SK-MEL-5 (cell line): ENCODE measurements around the gene CDKN2B-AS1. TPM values are rescaled to one million over a fixed set of nuclear protein-coding genes. Genes with fewer than 3 reads are reported as not detected.

ENCODE experiments used
- DNase-seq: peaks from one replicate; pipeline ENCODE4 v3.0.0-alpha.2; 2016; ENCODE audit warnings: low read depth, low spot score
- in situ Hi-C: cut with HindIII; loops from 2 replicates; pipeline ENCODE4 v1.10.0; 2016; ENCODE audit warnings: low sequenced_read_pairs, high pct_unique_total_duplicates, low pct_unique_long_range_greater_than_20kb
- total RNA-seq: library from RNA; depleted of rRNA; stranded (reverse); fragments of >200 nt; shearing (Covaris generic); gene quantifications from 2 replicates; pipeline ENCODE4 v1.2.3, GENCODE V29; 2014

Gene CDKN2B-AS1
- total RNA-seq, 1 experiment from 2014 or later, result not detected

DNA sequence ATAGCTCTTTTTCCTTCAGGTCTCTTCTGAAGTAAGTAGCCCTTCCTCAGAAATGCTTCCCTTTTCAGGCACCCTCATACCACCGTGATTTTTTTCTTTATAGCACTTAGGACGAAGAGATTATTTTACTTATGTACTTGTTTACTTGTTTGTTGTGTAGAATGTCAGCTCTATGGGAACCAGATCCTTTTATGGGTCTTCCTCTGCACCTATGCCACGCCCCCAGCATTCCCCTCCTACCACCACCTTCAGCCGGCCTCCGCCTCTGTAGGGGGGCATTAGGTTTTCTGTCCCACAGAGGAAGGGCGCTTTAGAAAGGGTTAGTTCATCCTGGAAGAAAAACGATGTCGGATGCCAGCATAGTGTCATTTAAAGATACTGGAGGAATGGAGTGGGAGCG is 1.8 kb downstream of the CDKN2B-AS1 start:
- in situ Hi-C loops, result no loop called here
- DNase-seq, result no peak

DNA sequence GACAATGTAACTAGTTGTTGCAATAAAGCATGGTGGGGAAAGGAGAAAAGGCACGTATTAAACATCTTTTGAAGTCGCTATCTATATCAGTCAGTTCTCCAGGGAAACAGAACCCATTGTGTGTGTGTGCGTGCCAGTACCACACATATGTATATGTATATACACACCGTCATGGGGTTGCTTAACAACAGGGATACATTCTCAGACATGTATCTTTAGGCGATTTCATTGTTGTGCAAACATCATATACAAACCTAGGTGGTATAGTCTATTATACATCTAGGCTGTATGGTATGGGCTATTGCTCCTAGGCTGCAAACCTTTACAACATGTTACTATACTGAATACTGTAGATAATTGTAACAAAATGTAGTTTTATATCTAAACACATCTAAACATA is 2.3 kb downstream of the CDKN2B-AS1 start:
- DNase-seq, result no peak
- in situ Hi-C loops, result no loop called here

DNA sequence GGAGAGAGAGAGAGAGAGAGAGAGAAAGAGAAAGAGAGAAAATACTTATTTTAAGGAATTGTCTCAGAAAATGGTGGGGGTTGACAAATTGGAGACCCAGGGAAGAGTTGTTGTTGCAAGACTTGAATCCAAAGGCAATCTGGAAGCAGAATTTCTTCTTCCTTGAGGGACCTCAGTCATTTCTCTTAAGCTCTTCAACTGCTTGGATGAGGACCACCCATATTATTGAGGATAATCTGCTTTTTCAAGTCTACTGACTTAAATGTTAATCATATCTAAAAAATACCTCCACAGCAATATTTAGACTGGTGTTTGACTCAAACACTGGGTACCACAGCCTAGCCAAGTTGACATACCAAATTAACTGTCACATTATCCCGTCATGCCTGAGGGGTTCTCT is 2.9 kb downstream of the CDKN2B-AS1 start:
- in situ Hi-C loops, result no loop called here
- no peak for DNase-seq

DNA sequence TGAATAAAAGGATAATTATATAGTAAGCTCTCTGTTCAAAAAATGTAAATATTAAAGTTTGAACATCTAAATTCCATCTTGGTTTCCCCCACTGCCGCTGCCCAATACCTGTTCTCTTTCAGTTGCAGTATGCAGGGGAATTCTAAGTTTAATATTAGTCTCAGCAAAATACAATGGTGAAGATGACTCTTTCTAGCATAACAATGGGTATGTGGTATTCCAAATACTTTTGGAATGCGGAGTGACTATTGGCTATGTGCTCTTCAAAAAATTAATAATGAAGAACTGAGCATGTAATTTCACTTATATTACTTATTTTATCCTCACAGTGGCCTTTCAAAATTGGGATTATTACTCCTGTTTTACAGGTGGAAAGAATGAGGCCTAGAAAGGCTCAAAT is 3.4 kb downstream of the CDKN2B-AS1 start:
- no peak for DNase-seq
- in situ Hi-C loops, result no loop called here

DNA sequence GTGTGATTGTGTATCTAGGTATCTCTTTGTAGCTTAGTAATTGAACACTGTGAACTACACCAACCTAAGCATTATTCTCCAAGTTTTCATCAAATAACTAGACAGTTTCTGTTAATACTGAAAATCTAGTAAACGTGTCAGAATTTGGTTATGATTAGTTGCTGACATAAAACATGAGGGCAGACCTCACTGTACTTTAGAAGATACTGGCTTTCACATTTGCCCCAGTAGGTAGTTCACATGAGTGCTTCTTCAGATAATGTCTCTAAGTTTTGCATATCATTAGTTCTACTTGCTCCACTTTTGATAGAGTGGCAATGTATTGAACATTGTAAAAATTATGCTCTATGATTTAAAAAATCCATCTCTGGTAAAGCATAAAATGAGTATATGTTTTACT is 7.4 kb downstream of the CDKN2B-AS1 start:
- in situ Hi-C loops, result no loop called here
- DNase-seq, result no peak

DNA sequence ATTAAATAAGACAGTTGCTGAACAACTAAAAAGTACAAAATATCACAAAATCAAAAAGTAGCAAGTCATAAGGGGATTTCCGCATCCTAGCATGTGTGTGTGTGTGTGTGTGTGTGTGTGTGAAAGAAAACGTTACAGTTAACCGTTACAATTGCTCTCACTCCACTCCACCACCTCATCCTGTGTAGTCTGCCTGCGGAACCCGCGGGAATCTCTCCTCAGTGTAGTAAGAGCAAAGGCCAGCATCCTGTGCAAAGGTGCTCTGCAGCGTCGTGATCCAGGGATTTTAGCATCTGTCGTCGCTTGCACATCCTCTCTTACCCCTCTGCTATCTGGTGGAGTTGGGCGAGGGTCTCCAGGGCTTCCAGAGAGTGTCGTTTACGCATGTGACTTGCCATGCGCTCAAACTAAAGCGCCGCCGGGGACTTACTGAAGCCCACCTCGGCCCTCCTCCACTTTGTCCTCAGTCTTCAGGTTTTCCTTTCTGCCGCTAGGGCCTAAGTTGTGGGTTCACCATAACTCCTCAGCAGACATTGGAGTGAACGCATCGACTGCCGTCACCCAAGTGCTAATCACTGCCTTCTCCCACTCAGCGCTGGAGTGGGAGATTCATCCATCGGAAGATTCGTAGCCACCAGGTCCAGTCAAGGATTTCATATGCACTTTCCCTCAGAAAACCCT is 10.6 kb downstream of the CDKN2B-AS1 start:
- in situ Hi-C loops, result no loop called here
- no peak for DNase-seq

DNA sequence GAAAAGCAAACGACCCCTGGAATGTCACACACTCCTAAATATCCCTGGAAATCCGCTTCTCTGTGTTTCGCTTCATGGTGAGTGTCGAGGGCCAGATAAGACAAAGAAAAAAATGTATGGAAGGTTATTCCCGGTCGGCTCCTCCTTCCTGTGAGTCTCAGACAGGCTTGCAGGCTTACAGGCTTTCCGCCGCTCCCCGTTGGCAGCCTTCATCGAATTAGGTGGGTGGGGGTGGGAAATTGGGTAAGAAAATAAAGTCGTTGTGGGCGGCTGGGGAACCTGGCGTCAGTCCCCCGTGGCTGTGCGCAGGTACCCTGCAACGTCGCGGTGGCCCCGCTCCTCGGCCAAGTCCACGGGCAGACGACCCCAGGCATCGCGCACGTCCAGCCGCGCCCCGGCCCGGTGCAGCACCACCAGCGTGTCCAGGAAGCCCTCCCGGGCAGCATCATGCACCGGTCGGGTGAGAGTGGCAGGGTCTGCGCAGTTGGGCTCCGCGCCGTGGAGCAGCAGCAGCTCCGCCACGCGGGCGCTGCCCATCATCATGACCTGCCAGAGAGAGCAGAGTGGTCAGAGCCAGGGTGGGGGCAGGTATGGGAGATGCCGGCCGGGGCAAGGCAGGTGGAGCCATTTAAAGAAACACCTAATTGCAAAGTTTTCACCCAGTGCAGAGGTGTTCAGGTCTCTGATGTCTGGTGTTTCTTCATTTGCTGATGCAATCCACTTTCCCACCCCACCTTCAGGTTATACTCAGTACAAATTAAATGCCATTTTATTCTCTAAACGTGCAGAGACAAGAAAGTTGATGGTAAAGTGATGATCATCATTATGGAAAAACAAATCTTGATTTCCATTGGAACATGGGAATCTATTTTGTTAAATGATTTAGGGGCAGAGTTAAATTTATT is 11.4 kb downstream of the CDKN2B-AS1 start:
- in situ Hi-C loops, result no loop called here
- no peak for DNase-seq

DNA sequence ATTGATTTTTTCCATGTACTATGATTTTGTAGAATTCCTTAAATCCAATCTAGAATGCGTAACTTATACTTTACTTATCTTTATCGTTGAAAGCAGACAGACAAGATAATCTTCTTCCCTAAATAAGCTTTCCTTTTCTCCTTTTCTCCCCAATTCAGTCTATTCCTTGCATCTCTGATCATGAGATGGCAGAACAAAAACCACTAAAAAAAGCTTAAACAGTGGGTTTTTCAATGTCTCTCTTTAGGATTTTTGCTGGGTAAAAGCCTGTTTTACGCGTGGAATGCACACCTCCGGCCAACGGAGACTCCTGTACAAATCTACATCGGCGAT is 13.8 kb downstream of the CDKN2B-AS1 start:
- DNase-seq, result no peak
- in situ Hi-C loops, result no loop called here

DNA sequence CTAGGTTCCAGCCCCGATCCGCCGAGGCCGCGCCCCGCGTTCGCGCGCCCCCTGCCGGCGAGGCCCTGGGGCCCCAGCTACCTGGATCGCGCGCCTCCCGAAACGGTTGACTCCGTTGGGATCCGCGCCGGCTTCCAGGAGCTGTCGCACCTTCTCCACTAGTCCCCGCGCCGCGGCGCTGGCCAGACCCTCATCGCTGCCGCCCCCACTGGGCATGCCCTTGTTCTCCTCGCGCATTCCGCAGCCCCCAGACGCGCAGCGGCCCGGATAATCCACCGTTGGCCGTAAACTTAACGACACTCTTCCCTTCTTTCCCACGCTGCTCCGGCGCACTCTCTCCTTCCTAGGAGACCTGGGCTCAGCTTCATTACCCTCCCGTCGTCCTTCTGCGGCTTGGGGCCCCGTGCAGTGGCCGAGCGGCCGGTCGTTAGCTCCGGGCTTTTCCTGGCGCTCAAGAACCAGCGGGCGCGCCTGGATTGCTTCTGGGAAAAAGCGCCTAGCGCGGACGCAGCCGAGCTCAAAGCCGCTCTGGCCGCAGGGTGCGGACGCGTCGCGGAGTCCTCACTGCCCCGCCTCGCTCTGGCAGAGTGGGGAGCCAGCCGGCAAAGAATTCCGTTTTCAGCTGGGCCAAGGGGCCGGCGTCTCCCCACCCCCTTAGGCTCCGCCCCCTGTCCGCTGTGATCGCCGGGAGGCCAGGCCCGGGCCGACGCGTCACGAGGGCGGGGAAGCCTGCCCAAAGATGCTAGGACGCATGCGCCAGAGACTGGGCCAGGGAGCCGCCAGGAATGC is 14.3 kb downstream of the CDKN2B-AS1 start, which contains the start of gene CDKN2B:
Gene CDKN2B (minus strand): TSS at position 589 of the 789 bp plus-strand sequence. CDS start 352 bp downstream, at position 237.
- DNase-seq, result no peak
- in situ Hi-C loops, result no loop called here

DNA sequence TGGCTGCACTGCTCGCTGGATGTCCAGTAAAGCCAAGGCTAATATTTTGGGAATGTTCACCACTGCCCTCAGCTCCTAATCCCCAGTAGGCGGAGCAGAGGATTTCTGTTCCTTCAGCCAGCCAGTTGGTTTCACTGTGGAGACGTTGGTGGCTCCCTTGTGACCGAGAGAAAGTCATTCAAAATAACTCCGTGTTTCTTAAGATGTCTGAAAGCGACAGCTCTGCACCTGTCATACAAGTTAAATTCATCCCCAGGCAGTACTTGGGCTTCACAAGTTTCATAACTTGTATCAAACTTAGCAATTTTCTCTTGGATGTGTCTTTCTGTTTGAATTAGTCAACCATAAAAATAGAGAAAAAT is 14.9 kb downstream of the CDKN2B-AS1 start:
- DNase-seq, result no peak
- in situ Hi-C loops, result no loop called here

DNA sequence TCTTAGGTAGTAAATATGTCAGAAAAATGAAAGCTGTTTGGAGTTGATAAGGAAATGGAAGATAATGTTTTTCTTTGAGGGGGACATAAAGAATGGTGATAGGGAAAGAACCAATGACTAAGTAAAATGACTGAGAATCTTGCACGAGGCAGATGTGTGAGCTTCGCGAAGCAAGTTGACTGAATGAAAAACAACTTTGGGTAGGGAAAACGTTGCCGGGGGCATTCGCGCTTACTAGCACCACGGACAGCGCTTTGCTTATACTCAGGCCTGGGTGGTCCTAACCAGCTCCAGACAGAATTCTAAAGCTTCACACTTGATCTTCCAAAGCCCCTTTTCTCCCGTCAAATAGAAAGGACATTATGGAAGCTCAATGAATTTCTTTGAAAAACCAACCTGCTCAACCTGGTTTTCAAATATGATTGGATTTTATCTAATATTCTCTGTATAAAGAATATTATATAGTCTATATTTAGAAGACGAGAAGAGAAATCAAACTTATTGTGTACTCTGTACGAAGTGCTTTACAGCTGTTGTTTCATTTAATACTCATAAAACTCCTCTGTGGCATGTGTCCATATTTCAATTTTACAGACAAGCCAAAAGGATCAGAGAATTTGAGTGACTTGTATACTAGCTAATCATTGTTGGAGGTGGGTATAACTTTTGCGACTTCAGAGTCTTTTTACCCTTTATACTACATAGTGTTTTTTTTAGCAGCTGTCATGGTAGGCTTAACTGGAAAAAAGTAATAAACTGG is 16.5 kb downstream of the CDKN2B-AS1 start:
- no peak for DNase-seq
- in situ Hi-C loops, result no loop called here

DNA sequence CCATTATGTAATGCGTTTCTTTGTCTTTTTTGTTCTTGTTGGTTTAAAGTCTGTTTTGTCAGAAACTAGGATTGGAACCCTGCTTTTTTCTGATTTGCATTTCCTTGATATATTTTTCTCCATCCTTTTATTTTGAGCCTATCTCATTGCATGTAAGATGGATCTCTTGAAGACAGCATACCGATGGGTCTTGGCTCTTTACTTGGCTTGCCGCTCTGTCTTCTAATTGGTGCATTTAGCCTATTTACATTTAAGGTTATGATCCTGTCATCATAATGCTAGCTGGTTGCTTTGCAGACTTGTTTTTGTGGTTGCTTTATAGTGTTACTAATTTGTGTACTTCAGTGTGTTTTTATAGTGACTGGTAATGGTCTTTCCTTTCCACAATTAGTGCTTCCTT is 27.8 kb downstream of the CDKN2B-AS1 start:
- DNase-seq, result no peak
- in situ Hi-C loops, result no loop called here

DNA sequence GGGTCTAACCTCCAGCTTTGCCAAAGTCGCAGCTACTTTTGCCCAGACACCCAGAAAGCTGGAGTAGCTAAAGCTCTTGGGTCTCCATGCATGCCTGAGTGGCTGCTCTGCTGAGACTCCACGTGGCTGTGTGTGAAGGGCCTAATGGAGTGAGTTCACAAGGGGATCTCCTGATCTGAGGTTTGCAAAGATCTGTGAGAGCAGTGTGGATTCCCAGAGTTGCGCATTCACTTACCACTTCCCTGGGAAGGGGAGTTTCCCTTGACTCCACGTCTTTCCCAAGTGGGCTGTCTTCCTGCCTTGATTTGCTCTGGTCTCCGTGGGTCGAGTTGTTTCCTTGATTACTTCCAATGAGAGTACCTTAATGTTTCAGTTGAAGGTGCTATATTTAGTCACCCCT is 32.1 kb downstream of the CDKN2B-AS1 start:
- in situ Hi-C loops, result no loop called here
- DNase-seq, result no peak

DNA sequence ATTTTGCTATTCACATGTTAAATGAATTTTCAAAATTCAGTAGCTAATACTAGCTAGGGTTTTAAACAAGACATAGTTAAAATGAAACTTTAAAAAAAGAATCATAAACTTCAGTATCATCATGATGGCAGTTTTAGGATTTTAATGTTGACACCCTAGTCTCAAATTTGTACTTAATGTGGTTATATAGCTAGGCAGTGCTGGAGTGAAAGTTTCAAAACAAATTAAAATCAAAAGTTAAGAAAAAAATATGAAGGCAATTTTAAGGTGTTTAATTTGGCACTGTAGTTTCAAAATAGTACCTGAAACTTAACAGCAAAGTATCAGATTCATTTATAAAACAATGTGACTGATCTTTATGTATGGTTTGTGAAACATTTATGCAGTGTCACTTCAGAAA is 33.8 kb downstream of the CDKN2B-AS1 start:
- in situ Hi-C loops, result no loop called here

DNA sequence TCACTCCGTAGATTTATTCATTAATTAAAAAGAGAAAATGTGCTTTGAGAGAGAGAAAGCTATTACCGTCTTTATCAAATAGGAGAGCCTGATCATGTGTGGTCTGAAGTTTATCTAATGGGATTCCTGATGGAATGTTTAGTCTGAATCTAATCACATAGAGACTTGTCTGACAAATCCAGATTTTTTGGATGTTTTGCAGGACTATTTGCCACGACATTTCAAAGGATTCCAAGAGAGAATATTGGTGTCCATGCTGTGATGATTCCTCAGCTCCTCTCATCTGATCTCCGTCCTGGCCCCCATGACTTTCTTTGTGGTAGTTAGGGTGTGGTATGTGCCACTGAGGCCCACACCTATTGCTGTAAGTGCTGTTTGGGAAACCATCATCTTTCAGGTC is 34.6 kb downstream of the CDKN2B-AS1 start:
- DNase-seq, result no peak
- in situ Hi-C loops, result no loop called here

More for the DNA sequence above, 33.8 kb downstream of the CDKN2B-AS1 start:
- DNase-seq, result no peak

DNA sequence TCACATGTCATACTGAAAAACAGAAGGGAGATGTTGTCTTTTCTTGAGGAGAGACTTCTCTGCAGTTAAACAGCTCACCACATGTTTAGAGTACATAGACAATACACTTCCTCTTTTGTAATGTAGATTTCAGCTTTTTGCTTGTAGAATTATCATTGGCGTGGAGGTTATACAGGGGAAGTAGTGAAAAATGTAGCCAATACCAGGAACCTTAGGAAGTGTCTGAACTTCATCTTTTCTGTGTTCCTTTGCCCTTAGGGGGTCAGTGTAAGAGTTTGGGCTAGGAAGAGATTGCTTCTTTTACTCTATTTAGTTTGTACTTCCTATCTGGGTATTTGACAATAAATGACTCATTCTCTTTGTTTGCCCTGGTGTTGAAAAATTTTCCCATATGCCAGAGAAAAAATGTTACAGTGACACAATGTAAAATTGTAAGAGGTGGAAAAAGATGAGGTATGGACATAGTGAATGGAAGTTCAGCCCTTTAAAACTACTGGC is 35.6 kb downstream of the CDKN2B-AS1 start:
- DNase-seq, result no peak

DNA sequence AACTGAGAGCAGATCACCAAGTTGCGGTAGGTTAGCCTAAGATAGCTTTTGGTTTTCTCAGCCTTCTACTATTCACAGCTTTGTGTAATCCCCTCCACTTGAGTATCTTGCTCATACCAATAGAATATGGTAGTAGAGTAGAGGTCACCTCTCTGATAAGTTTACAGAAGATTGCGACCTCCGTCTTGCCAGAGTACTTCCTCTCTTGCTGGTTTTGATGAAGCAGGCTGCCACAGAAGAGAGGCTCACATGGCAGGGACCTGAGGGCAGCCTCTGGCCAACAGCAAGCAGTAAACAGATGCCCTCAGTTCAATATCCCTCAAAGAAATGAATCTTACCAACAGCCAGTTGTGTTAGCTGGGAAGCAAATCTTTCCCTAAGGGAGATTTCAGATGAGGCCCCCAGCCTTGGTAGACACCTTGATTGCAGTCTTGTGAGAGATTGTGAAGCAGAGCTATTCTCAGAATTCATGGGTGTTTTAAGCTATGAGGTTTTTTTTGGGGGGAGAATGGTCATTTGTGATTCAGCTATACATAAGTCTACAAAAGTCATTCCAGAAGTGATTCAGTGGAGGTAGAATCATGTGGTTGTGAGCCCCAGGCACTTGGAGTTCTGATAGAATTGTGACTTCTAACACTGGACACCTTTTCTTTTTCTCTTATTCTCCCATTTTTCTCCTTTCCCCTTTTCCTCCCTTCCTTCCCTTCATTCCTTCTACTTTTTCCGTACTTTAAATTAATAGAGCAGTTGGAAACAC is 37.2 kb downstream of the CDKN2B-AS1 start:
- no peak for DNase-seq
- in situ Hi-C loops, result no loop called here

More for the DNA sequence above, 35.6 kb downstream of the CDKN2B-AS1 start:
- in situ Hi-C loops, result no loop called here
